GM23248 (cell line): ENCODE data around the gene FAM177A1. TPM values are rescaled to one million over a fixed set of nuclear protein-coding genes. Genes with fewer than 3 reads are reported as not detected.

Experiments
- DNase-seq: peaks from one replicate; pipeline ENCODE4 v3.0.0-alpha.2; 2015
- H2AFZ ChIP-seq: fragments of 200-600 bp; sonication (generic); 2 replicates; pipeline ENCODE4 v1.6.1; 2016; ENCODE audit warnings: antibody characterized with exemption
- H3F3A ChIP-seq: fragments of 200-600 bp; sonication (generic); 2 replicates; pipeline ENCODE4 v1.6.1; 2016; ENCODE audit warnings: mild to moderate bottlenecking, antibody characterized with exemption, mixed run types; ENCODE audit not compliant: insufficient read depth
- H3K27ac ChIP-seq: fragments of 200-600 bp; sonication (generic); 2 replicates; pipeline ENCODE4 v1.5.1; 2016; ENCODE audit warnings: mild to moderate bottlenecking
- H3K27me3 ChIP-seq: fragments of 200-600 bp; sonication (generic); replicated peaks from 2 replicates; pipeline ENCODE4 v1.6.1; 2016; ENCODE audit warnings: mild to moderate bottlenecking; ENCODE audit not compliant: insufficient read depth
- H3K36me3 ChIP-seq: fragments of 200-600 bp; sonication (generic); 2 replicates; pipeline ENCODE4 v1.6.1; 2016; ENCODE audit warnings: low read depth, mild to moderate bottlenecking
- H3K4me1 ChIP-seq: fragments of 200-600 bp; sonication (generic); 2 replicates; pipeline ENCODE4 v1.6.1; 2016; ENCODE audit warnings: mild to moderate bottlenecking; ENCODE audit not compliant: insufficient read depth
- H3K4me2 ChIP-seq: fragments of 200-600 bp; sonication (generic); one replicate; pipeline ENCODE4 v1.6.1; 2016; ENCODE audit warnings: mild to moderate bottlenecking; ENCODE audit not compliant: unreplicated experiment
- H3K4me3 ChIP-seq: fragments of 200-600 bp; sonication (generic); 2 replicates; pipeline ENCODE4 v1.5.1; 2016; ENCODE audit warnings: mild to moderate bottlenecking
- H3K79me2 ChIP-seq: fragments of 200-600 bp; sonication (generic); 2 replicates; pipeline ENCODE4 v1.6.1; 2016; ENCODE audit warnings: mild to moderate bottlenecking; ENCODE audit not compliant: insufficient read depth
- H3K9ac ChIP-seq: fragments of 200-600 bp; sonication (generic); 2 replicates; pipeline ENCODE4 v1.6.1; 2016; ENCODE audit warnings: mild to moderate bottlenecking
- H3K9me2 ChIP-seq: fragments of 200-600 bp; sonication (generic); 2 replicates; pipeline ENCODE4 v1.6.1; 2016; ENCODE audit warnings: mixed run types, mild to moderate bottlenecking, moderate library complexity; ENCODE audit not compliant: insufficient read depth
- H3K9me3 ChIP-seq: fragments of 200-600 bp; sonication (generic); one replicate; pipeline ENCODE4 v1.6.1; 2017; ENCODE audit warnings: low read depth
- H4K20me1 ChIP-seq: fragments of 200-600 bp; sonication (generic); 2 replicates; pipeline ENCODE4 v1.6.0; 2016; ENCODE audit not compliant: insufficient read depth
- EZH2 ChIP-seq: fragments of 200-600 bp; sonication (generic); IDR thresholded peaks from 2 replicates; pipeline ENCODE4 v1.6.1; 2018; ENCODE audit warnings: antibody characterized with exemption, mild to moderate bottlenecking; ENCODE audit not compliant: insufficient read depth, poor library complexity, severe bottlenecking
- EZH2phosphoT487 ChIP-seq: fragments of 200-600 bp; sonication (generic); IDR thresholded peaks from 2 replicates; pipeline ENCODE4 v1.6.1; 2018; ENCODE audit warnings: antibody characterized with exemption, moderate library complexity, mild to moderate bottlenecking, low read depth; ENCODE audit not compliant: insufficient read depth
- WGBS, 2 experiments: methylation state at CpG; one replicate each; pipeline ENCODE4 v1.1.6; 2015 to 2017; ENCODE audit warnings: low lambda C conversion rate in 2 of 2, low coverage in 1 of 2; ENCODE audit errors: missing lambda C conversion rate in 2 of 2; 5-methylcytosine and 5-hydroxymethylcytosine counted together
- in situ Hi-C: fragments of 300-500 bp; cut with MboI; formaldehyde crosslinking; loops from 2 replicates; pipeline ENCODE4 v1.15.0; 2020
- polyA plus RNA-seq: library from polyadenylated mRNA; unstranded; fragments of >200 nt; fragmentation: Nextera tagmentation; extraction: Ambion mirVana; gene quantifications from 2 replicates; pipeline ENCODE4 v1.2.1, GENCODE V29; 2016
- total RNA-seq: library from RNA; depleted of rRNA; stranded (reverse); fragments of >200 nt; shearing (Covaris generic); gene quantifications from 2 replicates; pipeline ENCODE4 v1.2.3, GENCODE V29; 2014

FAM177A1 gene
- total and polyA plus RNA-seq, 2 experiments from 2014 or later, result 56.4 to 100 TPM

DNA sequence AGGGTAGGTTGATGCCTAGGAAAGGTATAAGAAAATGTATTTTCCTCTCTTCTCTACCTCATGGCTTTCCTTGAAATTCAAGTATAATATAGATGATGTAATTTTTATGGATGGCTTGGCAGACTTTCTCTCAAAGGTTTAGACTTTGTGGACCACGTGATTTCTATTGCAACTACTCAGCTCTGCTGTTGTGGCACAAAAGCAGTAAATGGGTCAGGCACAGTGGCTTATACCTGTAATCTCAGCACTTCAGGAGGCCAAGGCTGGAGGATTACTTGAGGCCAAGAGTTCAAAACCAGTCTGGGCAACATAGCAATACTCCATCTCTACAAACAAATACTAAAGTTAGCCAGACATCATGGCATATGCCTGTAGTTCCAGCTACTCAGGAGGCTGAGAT, 41.2 kb upstream of the FAM177A1 start:
- Histone ChIP-seq H3K4me3 (no peak overlapping the region), H3K9me3 (no peaks in the 10 kb centered on the region), H2AFZ (no peak overlapping the region), H3K27me3 (no peaks in the 10 kb centered on the region), H3K9me2 (no peaks in the 10 kb centered on the region), H3K36me3 (peaks cover 36% of the 10 kb centered on the region; the same call in 1 of the 2 replicates), H3K9ac (no peak overlapping the region), H3K4me1 (no peaks in the 10 kb centered on the region), H4K20me1 (no peaks in the 10 kb centered on the region), H3K79me2 (peaks cover 53% of the 10 kb centered on the region), H3K27ac (no peak overlapping the region), H3K4me2 (no peak overlapping the region), H3F3A (no peaks in the 10 kb centered on the region)
- in situ Hi-C loops, result no loop called here
- WGBS, 2 experiments, result 57 to 88% methylated on average over 1 of the region's 1 CpG
- TF ChIP-seq EZH2phosphoT487 (no peak), EZH2 (no peak)
- DNase-seq, result no peak

DNA sequence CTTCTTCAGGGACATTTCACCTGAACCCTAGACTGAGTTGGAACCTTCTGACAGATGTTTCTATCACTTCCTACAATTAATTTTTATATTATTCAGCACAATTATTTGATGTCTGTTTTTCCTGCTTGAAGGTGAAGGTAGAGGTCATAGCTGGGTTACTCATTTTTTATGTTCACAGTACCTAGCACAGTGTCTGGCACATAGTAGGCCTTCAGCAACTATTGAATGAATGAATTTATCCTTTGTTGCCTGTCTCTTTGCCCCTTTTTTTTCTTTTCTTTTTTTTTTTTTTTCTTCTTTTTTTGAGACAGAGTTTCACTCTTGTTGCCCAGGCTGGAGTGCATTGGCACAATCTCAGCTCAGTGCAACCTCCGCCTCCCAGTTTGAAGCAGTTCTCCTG, 29.5 kb upstream of the FAM177A1 start:
- Histone ChIP-seq H3K9ac (no peak overlapping the region), H3K79me2 (peaks cover 14% of the 10 kb centered on the region), H3K4me2 (no peak overlapping the region), H3K27me3 (no peaks in the 10 kb centered on the region), H3K36me3 (peaks cover 66% of the 10 kb centered on the region), H3F3A (no peaks in the 10 kb centered on the region), H4K20me1 (no peaks in the 10 kb centered on the region), H3K9me2 (no peaks in the 10 kb centered on the region), H3K9me3 (no peaks in the 10 kb centered on the region), H3K27ac (no peak overlapping the region), H2AFZ (no peak overlapping the region), H3K4me1 (no peaks in the 10 kb centered on the region), H3K4me3 (no peak overlapping the region)
- no peak for DNase-seq
- 94 to 100% methylated on average over 1 of the region's 1 CpG for WGBS, 2 experiments
- no peak for TF ChIP-seq EZH2
- no peak for TF ChIP-seq EZH2phosphoT487
- in situ Hi-C loops, result no loop called here

DNA sequence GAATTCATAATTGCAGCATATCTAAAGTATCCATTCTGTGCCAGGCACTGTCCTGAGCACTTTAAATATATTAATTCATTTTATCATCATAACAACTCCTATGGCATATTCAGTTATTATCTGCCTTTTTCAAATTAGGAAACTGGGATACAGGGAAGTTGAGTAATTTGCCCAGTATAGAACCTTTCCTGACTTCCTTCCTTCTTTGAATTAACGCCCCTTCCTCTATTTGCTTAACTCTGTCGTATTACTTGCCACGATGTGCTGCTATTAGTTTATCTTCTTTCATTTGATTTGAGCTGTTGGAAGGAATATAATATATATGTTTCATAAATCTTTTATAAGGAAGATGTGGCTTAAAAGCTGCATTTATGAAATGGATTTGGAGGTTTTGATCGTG, 25.4 kb upstream of the FAM177A1 start:
- in situ Hi-C loops, result no loop called here
- H4K20me1 ChIP-seq, result no peaks in the 10 kb centered on the region
- H3K79me2 ChIP-seq, result peaks cover 14% of the 10 kb centered on the region
- H3K9me2 ChIP-seq, result no peaks in the 10 kb centered on the region
- TF ChIP-seq EZH2 (no peak), EZH2phosphoT487 (no peak)
- no peak overlapping the region for H3K9ac ChIP-seq
- no peak for DNase-seq
- peaks cover 54% of the 10 kb centered on the region for H3K36me3 ChIP-seq
- no peaks in the 10 kb centered on the region for H3K27me3 ChIP-seq
- no peak overlapping the region for H3K27ac ChIP-seq
- WGBS, 2 experiments, result 86 to 89% methylated on average over 4 of the region's 4 CpGs
- no peak overlapping the region for H2AFZ ChIP-seq
- H3F3A ChIP-seq, result no peaks in the 10 kb centered on the region
- no peaks in the 10 kb centered on the region for H3K4me1 ChIP-seq
- H3K9me3 ChIP-seq, result no peaks in the 10 kb centered on the region
- no peak overlapping the region for H3K4me2 ChIP-seq
- H3K4me3 ChIP-seq, result no peak overlapping the region

DNA sequence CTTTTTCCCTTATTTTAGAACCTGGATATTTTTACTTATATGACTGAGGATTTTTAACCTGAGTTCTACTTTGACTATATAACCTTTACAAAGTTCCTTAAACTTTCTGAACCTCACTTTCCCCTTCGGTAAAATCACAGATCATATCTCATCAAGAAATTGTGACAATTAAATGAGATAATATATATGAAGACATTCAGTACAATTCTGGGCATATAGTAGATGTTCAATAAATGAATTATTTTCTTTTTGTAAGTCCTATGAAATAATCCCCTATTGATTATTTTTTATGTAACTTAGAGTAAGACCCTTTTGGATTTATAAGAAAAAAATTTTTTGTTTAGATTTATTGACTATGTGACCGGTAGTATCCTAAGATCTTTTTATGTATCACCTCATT, 17.6 kb upstream of the FAM177A1 start:
- no peak overlapping the region for H3K4me2 ChIP-seq
- no peaks in the 10 kb centered on the region for H3K79me2 ChIP-seq
- H4K20me1 ChIP-seq, result no peaks in the 10 kb centered on the region
- no peak overlapping the region for H3K27ac ChIP-seq
- no peak overlapping the region for H3K4me3 ChIP-seq
- no peaks in the 10 kb centered on the region for H3K27me3 ChIP-seq
- H3K9me3 ChIP-seq, result no peaks in the 10 kb centered on the region
- peaks cover 8% of the 10 kb centered on the region; the same call in 1 of the 2 replicates for H3F3A ChIP-seq
- no peaks in the 10 kb centered on the region for H3K4me1 ChIP-seq
- no peak overlapping the region for H2AFZ ChIP-seq
- peaks cover 44% of the 10 kb centered on the region for H3K36me3 ChIP-seq
- no peak for DNase-seq
- H3K9ac ChIP-seq, result no peak overlapping the region
- H3K9me2 ChIP-seq, result no peaks in the 10 kb centered on the region
- in situ Hi-C loops, result no loop called here
- 98 to 100% methylated on average over 2 of the region's 2 CpGs for WGBS, 2 experiments
- TF ChIP-seq EZH2phosphoT487 (no peak), EZH2 (no peak)

DNA sequence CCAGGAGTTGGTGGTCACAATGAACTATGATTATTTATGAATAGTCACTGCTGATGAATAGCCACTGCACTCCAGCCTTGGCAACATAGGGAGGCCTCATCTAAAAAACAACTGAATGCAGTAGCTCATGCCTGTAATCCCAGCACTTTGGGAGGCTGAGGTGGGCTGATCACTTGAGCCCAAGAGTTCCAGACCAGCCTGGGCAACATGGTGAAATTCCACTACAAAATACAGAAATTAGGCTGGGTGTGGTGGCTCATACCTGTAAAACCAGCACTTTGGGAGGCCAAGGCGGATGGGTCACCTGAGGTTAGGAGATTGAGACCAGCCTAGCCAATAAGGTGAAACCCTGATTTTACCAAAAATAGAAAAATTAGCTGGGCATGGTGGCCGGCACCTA, 13.5 kb upstream of the FAM177A1 start:
- Histone ChIP-seq H3K4me2 (no peak overlapping the region), H4K20me1 (no peaks in the 10 kb centered on the region), H3K9me3 (no peaks in the 10 kb centered on the region), H3K9ac (no peak overlapping the region), H2AFZ (no peak overlapping the region), H3K9me2 (no peaks in the 10 kb centered on the region), H3F3A (peaks cover 14% of the 10 kb centered on the region; the same call in 1 of the 2 replicates), H3K4me1 (no peaks in the 10 kb centered on the region), H3K79me2 (no peaks in the 10 kb centered on the region), H3K36me3 (peaks cover 41% of the 10 kb centered on the region), H3K4me3 (no peak overlapping the region), H3K27me3 (no peaks in the 10 kb centered on the region), H3K27ac (no peak overlapping the region)
- 82 to 83% methylated on average over 2 of the region's 2 CpGs for WGBS, 2 experiments
- TF ChIP-seq EZH2 (no peak), EZH2phosphoT487 (no peak)
- in situ Hi-C loops, result no loop called here
- no peak for DNase-seq
